ENCODE measurements around the gene COL6A2.

COL6A2 gene

DNA sequence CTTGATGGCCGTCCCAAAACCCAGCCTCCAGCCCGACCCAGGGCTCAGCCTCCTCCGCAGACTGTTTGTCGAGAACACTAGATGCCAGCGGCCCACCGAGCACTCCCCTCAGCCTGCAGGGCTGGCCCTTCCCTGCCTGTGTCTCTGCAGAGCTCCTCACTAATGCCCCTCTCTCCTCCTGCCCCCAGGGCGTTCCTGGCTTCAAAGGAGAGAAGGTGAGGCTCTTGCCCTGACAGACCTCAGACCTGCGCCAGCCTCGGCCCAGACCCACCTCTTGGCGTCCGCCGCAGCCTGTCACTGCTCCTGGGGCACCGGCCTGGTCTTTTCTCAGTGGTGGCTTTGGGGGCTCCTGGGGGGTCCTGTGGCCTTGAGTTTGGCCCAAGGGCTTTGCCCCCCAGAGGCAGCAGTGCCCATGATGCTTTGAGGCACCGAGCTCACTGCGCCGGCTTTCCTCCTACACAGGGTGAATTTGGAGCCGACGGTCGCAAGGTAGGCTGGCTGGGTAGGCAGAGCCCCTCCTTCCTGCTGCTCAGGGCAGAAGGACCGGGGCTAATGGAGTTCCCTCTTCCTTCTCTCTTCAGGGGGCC is 18.4 kb downstream of the COL6A2 start:
- no peak for DNase-seq

DNA sequence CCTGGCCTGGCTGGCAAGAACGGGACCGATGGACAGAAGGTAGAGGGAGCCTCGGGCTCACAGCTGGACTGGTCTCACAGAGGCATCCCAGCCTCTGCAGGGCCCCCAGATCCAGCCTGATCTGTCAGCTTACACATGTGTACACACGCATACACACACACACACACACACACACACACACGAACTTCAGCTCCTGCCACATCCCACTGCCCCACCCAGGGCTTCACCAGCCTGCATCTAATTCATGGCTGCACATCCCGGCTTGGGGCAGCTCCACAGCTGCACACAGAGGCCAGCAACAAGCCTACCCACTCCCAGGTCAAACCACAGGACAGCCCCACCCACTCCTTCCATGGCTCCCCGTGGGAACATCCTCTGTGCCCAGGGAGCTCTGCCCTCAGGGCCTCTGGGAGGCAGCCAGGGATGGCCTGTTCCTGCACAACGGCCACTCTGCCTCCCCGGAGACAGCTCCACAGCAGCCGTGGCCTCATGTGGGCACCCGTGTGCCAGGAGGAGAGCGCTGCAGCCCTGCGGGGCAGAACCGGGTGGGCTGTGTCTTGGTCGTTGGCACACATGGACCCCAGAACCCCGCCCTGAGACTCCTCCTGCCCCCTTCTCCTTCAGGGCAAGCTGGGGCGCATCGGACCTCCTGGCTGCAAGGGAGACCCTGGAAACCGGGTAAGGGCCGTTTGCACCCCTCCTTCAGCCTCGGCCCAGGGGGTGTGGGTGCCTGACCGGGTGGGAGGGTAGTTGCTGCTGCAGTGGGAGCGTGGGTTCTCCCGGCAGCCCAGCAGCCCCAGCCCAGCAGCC is 19.1 kb downstream of the COL6A2 start:
- DNase-seq = no peak

DNA sequence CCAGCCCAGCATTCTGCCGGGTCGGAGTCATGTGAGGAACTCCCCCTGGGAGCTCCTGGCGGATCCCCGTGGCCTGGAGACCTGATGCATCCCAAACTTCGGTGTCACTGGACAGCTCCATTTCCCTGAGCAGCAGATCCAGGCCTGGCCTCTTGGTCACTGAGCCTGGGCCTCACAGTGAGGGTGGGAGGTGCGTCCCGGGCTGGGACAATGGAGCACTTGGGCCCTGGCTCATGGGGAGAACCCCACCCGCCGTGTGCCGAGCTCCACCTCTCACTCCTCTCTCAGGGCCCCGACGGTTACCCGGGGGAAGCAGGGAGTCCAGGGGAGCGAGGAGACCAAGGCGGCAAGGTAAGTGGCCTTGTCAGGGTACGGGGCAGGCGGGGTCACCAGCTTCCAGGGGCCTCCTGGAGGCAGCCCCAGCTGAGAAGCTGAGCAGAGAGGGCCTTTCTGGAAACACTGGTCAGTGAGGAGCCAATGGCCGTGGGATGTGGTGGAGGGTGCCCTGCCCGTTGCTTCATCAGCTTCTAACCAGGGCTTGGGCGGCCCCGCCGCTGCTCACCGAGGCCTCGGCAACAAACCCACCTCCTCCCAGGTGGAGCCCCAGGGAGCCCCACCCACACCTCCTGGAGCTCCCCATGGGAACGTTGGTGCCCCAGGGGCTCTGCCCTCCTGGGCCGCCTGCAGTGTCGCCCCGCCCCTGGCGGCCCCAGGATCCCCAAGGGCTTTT is 19.8 kb downstream of the COL6A2 start:
- DNase-seq = no peak

DNA sequence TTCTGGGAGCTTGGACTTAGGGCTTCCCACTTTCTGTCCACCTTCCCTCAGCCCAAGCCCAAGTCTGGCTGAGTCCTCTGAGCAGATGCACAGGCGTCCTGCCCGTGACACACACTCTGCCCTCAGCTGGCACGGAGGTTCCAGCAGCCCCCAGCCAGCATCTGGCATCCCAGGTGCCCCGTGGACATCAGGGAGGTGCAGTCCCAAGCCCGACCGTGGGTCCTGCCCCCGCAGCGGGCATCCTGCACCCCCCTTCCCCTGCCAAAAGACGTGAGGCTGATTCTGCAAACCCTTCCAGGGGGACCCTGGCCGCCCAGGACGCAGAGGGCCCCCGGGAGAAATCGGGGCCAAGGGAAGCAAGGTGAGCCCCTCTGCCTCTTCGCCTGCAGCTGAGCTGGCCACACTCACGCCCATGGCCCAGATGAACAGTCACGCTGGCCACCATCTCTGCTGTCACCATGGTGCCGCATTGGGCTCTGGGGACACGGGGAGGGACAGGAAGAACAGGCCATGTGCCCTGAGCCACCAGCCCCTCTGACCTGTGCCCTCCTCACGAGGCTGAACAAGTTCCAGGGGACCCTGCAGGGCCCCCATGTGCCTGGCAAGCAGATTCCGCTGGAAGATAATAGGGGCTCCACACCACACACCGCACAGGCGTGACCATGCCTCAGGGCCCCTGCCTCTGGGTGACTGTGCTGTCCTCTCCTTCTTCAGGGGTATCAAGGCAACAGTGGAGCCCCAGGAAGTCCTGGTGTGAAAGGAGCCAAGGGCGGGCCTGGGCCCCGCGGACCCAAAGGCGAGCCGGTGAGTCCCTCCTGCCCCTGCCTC is 20.6 kb downstream of the COL6A2 start:
- no peak for DNase-seq

GRCh38 chr21:46119144-46119636 is 21.3 kb downstream of the COL6A2 start:
- DNase-seq = no peak

DNA sequence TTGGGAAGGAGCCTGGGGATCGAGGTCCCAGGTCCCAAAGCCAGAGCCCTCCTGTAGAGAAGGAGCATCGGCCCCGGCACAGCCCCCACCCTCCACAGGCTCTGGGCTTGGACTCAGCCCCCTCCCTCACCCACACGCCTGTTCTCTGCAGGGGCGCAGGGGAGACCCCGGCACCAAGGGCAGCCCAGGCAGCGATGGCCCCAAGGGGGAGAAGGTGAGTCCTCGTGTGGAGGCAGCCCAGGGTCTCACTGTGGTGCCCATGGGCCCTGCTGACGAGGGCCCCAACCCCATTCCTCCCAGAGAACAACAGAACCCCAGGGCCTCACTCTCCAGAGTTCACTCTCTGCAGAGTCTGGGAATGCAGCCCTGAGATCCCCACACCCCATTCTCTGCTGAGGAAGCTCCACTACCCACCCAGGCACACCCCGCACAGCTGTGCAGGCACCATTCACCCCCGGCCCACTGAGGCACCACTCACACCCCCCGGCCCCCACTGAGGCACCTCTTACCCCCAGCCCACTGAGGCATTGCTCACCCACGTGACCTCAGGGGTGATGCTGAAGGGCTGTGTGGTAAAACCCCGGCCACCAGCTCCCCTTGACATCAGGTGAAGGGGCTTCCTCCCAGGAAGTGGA is 21.8 kb downstream of the COL6A2 start:
- no peak for DNase-seq

DNA sequence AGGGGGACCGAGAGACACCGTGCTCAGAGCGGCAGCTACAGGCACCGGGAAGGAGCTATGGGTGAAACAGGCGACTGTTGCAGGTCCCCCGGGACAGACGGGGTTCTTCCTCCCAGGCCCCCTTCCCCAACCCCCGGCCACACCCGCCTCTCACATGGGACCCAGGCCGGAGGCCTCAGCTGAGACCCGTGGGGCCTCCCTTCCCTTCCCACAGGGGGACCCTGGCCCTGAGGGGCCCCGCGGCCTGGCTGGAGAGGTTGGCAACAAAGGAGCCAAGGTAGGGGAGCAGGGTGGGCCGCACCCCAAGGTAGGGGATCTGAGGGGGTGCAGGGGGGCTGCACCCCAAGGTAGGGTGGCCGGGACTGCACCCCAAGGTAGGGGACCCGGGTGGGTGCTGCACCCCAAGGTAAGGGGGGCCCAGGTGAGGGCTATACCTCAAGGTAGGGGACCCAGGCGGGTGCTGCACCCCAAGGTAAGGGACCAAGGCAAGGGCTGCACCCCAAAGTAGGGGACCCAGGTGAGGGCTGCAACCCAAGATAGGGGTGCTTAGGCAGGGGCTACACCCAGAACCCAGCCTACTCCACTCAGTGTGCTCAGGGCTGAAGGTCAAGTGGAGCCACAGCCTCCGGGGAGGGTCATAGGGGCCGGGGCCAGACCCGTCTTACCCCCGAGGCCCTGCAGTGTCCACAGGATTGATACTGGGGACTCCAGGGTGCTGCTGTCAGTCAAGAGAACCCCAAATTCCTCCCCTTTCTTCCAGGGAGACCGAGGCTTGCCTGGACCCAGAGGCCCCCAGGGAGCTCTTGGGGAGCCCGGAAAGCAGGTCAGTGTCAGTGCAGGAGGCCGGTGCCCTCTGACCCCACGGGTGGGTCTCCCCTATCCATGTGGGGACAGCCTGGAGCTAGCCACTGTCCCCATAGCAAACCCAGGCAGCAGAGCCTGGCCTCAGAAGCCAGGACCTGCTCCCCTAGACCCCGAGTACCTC is 22.7 kb downstream of the COL6A2 start:
- no peak for DNase-seq

DNA sequence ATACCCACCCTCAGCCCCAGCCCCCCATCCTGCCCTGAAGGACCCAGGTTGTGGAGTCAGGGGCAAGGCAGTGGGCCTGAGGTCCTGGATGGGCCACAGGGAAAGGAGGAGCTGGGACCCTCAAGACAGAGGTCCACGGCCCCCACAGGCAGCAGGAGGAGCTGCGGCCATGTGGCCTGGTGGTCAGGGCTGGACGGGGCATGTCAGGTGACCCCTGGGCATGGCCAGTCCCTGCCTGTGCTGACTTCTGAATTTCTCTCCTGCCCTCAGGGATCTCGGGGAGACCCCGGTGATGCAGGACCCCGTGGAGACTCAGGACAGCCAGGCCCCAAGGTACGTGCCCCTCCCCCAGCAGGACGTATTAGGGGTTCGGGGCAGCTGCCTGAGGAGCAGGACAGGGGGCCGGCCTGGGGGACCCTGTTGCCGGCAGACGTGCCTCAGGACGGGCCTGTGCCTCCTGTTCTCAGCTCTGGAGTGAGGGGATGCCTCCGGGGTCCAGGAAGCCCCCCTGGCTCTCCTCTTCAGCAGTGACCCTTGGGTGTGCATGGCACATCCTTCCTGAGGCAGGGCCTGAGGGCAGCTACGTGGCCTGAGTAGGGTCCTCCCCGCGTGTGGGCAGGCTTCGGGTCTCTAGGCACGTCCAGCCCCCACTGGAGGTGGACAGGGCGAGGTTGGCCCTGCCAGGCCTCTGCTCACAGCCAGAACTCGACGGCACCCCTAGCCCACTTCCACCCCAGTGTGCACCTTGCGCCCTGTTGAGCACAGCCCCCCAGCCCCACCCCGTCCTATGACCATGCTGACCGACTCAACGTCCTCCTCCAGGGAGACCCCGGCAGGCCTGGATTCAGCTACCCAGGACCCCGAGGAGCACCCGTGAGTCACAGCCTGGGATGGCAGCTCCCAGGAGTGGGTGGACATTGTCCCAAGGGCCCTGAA is 23.6 kb downstream of the COL6A2 start:
- no peak for DNase-seq

GRCh38 chr21:46122237-46122671 is 24.3 kb downstream of the COL6A2 start:
- no peak for DNase-seq

- no peak for DNase-seq
Measured at GRCh38 chr21:46122758-46123683, 25.1 kb downstream of the COL6A2 start.

DNA sequence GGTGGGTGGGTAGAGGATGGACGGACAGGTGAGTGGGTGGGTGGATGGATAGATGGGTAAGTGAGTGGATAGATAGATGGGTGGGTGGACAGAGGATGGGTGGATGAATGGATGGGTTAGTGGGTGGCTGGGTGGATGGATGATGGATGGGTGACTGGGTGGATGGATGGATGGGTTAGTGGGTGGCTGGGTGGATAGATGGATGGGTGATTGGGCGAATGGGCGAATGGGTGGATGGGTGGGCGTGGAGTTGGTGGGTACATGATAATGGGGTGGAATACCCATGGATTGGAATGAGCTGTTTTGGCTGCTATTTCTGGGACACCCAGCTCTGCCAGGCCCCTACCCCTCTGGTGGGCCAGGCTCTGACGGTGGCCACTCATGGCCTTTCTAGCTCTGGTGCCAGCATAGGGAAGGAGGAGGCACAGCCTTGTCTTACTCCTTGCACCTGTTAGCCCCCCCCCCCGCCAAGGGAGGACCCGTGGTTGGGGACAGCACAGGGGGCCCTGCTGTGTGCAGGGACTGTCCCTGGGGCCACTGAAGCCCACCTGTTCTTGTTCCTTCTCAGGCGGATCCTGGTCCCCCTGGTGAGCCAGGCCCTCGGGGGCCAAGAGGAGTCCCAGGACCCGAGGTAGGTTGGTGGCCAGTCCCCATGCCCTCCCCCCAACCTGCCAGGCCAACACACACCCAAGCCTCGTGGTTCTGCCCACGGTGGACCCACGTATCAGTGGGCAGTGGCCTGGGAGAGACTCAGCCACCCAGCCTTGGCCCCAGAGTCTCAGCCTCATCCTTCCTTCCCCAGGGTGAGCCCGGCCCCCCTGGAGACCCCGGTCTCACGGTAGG is 26.4 kb downstream of the COL6A2 start:
- no peak for DNase-seq

DNA sequence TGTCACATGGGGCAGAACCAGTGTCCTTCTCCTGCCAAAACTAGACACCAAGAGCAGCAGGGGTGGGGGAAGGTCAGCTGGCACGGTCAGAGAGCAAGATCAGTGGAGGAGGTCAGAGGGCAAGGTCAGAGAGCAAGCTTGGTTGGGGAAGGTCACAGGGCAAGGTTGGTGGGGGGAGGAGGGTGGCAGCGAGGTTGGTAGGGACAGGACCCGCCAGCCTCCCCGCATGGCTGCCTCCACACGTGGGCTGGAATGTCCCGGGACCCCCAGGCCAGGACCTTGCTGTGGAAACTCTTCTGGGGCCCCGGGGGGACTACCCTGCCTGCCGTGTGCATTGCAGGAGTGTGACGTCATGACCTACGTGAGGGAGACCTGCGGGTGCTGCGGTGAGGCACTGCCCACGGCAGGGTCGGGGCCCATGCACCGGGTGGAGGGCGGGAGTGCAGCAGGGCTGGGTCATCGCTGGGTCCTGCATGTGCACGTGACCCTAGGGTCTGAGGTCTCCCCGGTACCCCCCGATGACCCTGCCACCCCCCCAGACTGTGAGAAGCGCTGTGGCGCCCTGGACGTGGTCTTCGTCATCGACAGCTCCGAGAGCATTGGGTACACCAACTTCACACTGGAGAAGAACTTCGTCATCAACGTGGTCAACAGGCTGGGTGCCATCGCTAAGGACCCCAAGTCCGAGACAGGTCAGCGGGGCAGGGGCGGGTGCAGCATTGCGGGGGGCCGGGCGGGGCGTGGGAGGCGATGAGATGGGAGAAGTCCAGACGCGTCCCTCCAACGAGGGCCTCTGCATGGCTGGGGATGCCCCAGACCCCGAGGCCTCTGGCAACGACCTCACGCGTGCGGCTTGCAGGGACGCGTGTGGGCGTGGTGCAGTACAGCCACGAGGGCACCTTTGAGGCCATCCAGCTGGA is 27.3 kb downstream of the COL6A2 start:
- no peak for DNase-seq

DNA sequence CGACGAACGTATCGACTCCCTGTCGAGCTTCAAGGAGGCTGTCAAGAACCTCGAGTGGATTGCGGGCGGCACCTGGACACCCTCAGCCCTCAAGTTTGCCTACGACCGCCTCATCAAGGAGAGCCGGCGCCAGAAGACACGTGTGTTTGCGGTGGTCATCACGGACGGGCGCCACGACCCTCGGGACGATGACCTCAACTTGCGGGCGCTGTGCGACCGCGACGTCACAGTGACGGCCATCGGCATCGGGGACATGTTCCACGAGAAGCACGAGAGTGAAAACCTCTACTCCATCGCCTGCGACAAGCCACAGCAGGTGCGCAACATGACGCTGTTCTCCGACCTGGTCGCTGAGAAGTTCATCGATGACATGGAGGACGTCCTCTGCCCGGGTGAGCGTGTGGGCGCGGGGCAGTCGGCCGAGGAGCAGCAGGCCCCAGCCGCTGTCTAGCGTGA is 28.0 kb downstream of the COL6A2 start:
- DNase-seq = no peak

GRCh38 chr21:46126309-46127238 is 28.7 kb downstream of the COL6A2 start:
- no peak for DNase-seq
